Measurements from ENCODE around the gene FAM221A.
"Not testable (repeated sequence)": the region's sequence is repeated elsewhere in the genome, so short reads cannot be mapped to it uniquely, and the experiment has no call there.

The FAM221A gene

GRCh38 chr7:23709081-23709750, 29.2 kb downstream of the FAM221A start:
- no peak for FAIRE-seq

- no peak for FAIRE-seq
Measured at GRCh38 chr7:23710000-23710399, 30.0 kb downstream of the FAM221A start, which contains the start of gene STK31. Gene STK31, plus strand, starts transcription at chr7:23710219. Its CDS starts 67 bp downstream, at chr7:23710286.

DNA sequence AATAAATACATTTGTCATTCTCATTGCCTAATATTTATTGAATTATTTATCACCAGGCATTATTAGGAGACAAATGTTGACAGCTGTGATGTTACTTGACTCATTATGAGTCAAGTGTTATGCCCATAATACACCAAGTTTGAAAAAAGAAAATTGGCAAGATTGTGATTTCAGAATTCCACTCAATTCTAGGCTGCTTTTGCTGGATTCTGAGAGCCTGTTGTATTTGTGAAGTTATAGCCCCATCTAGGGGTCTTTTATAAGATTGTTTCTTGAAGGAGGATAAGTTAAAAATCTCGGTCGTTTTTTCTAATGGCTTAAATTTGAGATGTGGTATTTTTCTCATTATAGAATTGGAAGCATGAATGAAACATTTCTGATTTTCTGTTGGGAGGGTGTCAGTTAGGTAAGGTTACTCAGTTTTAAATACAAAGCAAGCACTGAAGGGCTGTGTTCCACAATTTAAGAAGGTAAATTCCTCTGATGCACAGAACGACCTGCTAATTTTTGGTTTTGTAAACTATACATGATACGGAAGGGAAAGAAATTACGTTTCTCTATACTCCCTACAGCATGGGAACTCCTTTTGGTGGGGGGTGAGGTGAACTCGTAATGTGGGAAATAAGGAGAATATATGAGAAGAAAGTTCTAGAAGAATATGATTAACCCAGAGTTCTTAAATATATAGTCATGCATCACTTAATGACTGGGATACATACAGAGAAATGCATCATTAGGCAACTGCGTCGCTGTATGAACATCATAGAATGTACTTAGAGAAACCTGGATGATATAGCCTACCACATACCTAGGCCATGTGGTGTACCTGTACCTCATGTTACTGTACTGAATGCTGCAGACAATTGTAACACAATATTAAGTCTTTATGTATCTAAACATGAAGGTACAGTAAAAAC, 32.6 kb downstream of the FAM221A start:
- peak; percentile 100 for FAIRE-seq

- no peak for FAIRE-seq
Measured at GRCh38 chr7:23713285-23714149, 33.5 kb downstream of the FAM221A start.

- FAIRE-seq, result no peak
Measured at GRCh38 chr7:23714150-23714464, 34.1 kb downstream of the FAM221A start.

GRCh38 chr7:23714579-23714978, 34.6 kb downstream of the FAM221A start:
- no peak for FAIRE-seq

GRCh38 chr7:23715099-23715498, 35.1 kb downstream of the FAM221A start:
- no peak for FAIRE-seq

GRCh38 chr7:23717788-23718187, 37.8 kb downstream of the FAM221A start:
- no peak for FAIRE-seq

GRCh38 chr7:23721456-23721855, 41.5 kb downstream of the FAM221A start:
- FAIRE-seq, result no peak

GRCh38 chr7:23722587-23723216, 42.7 kb downstream of the FAM221A start:
- not testable (repeated sequence) for FAIRE-seq

DNA sequence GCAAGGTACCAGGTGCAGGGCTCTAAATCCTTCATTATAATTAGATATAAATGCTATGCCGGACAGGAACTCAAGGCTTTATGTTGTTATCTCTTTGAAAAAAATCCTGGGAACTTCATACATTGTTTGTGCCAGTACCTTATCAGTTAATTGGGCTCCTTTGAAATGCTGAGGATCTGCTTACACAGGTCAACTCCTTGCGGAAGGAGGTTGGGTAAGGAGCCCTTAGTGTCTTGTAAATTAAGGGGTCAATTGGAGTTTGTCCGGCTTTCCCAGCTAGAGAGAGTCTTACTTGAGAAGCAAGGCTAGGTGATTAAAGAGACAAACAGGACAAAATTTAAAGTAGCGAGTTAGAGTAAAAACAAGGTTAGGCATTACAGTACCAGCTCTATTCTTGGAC, 44.1 kb downstream of the FAM221A start:
- not testable (repeated sequence) for FAIRE-seq

DNA sequence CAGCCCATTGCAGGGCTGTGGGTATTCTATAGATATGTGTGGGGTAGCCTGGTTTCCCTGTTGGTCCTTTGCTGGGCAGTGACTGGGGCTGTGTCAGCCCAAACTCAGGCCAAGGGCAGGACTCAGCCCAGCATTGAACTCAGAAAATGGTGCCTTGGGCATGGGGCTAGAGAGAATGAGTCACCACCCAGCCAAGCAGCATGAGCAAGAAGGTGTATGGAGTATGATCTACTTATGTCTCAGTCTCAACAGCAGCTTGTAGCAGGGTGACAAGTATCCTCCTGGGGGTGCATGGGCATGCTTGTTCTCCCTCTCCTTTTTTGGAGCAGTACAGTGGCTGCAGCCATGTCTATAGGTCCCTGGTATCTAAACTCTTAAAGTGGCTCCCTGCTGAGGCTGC, 62.1 kb downstream of the FAM221A start:
- no peak for FAIRE-seq

GRCh38 chr7:23743226-23743625, 63.2 kb downstream of the FAM221A start:
- no peak for FAIRE-seq

GRCh38 chr7:23746629-23747028, 66.6 kb downstream of the FAM221A start:
- no peak for FAIRE-seq

- FAIRE-seq, result no peak
Measured at GRCh38 chr7:23751852-23752251, 71.9 kb downstream of the FAM221A start.
